ENCODE measurements around the gene ST6GALNAC3.

DNA sequence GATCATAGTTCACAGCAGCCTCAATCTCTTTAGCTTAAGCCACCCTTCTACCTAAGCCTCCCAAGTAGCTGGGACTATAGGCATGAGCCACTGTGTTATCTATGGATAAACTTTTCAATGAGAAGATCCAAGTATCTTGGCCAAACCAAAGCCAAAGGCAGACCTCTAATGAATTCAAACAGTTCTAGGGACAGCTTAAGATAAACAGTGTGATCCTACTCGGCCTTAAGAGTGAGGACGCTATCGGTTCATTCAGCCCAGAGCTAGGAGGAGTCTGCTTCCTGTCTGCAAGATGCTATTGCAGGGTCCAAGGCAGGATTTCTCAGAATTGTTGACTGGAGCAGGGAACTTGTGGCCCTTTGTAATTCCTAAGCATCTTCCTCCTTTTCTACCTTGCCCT, 368.7 kb downstream of the ST6GALNAC3 start:
- TF ChIP-seq, protein P1, sequence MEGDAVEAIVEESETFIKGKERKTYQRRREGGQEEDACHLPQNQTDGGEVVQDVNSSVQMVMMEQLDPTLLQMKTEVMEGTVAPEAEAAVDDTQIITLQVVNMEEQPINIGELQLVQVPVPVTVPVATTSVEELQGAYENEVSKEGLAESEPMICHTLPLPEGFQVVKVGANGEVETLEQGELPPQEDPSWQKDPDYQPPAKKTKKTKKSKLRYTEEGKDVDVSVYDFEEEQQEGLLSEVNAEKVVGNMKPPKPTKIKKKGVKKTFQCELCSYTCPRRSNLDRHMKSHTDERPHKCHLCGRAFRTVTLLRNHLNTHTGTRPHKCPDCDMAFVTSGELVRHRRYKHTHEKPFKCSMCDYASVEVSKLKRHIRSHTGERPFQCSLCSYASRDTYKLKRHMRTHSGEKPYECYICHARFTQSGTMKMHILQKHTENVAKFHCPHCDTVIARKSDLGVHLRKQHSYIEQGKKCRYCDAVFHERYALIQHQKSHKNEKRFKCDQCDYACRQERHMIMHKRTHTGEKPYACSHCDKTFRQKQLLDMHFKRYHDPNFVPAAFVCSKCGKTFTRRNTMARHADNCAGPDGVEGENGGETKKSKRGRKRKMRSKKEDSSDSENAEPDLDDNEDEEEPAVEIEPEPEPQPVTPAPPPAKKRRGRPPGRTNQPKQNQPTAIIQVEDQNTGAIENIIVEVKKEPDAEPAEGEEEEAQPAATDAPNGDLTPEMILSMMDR (IDR thresholded peaks at IDR 0.05): no peak
- no peak for TF ChIP-seq POLR2A (IDR thresholded peaks at IDR 0.05)
